K562 (cell line): ENCODE data around the gene CACNA1C. TPM values are rescaled to one million over a fixed set of nuclear protein-coding genes. Genes with fewer than 3 reads are reported as not detected.

ENCODE experiments used
- ATAC-seq: fragments of 200-7000 bp; cut with Tn5 transposase; 3 replicates; pipeline ENCODE4 v1.9.1; 2020; ENCODE audit warnings: moderate library complexity
- BruUV-seq: library from RNA; stranded (reverse); fragments of 400-500 nt; replicated peaks from 2 replicates; lab custom pipeline; 2021; lab: Mats Ljungman, UMichigan
- CTCF ChIA-PET: fragments of 300-600 bp; formaldehyde crosslinking; extraction: SDS; loops from one replicate; lab custom pipeline; 2021; ENCODE audit warnings: low intra/inter-chr PET ratio; lab: Yijun Ruan, JAX
- POLR2A ChIA-PET: fragments of 300-600, 350-650 bp; sonication (Branson Sonifier 250); formaldehyde crosslinking; extraction: SDS; loops from one replicate; lab custom pipeline; 2021; ENCODE audit warnings: antibody characterized with exemption, inconsistent platforms; lab: Yijun Ruan, JAX
- DNase-seq, 4 experiments: peaks; one replicate each; pipeline versions ENCODE4 v3.0.0 to v3.0.0-alpha.2; 2011 to 2018; ENCODE audit warnings: low spot score in 3 of 4, mixed read lengths in 3 of 4; ENCODE audit errors: extremely low read depth in 1 of 4
- FAIRE-seq: peaks from 2 replicates; lab custom pipeline; 2011; peaks lifted over from hg19 to GRCh38; lab: Jason Lieb, UNC
- H2AFZ ChIP-seq: 2 replicates; pipeline ENCODE4 v1.6.0; 2011; ENCODE audit warnings: low read depth, low read length, control low read depth, inconsistent platforms
- H3K27ac ChIP-seq: fragments of 200-600 bp; 3 replicates; pipeline ENCODE4 v1.8.0; 2011; ENCODE audit warnings: low read depth, mild to moderate bottlenecking, control low read depth, inconsistent platforms, low read length, moderate library complexity, mixed read lengths; ENCODE audit errors: extremely low read depth
- H3K27me3 ChIP-seq, 2 experiments: fragments of 300-600 bp in 1 of 2; 2 replicates in 1 of 2; 3 replicates in 1 of 2; pipeline versions ENCODE4 v1.6.0 to v1.8.0; 2011; ENCODE audit warnings: inconsistent platforms in 2 of 2, low read length in 2 of 2, mild to moderate bottlenecking in 1 of 2, mixed read lengths in 1 of 2, moderate library complexity in 1 of 2; ENCODE audit not compliant: control insufficient read depth in 2 of 2, insufficient read depth in 2 of 2
- H3K36me3 ChIP-seq: fragments of 300-600 bp; 3 replicates; pipeline ENCODE4 v1.8.0; 2011; ENCODE audit warnings: mild to moderate bottlenecking, low read length, inconsistent platforms; ENCODE audit not compliant: control insufficient read depth, insufficient read depth
- H3K4me1 ChIP-seq, 2 experiments: fragments of 200-600 bp in 1 of 2; replicated peaks in 1 of 2; 2 replicates in 1 of 2; 3 replicates in 1 of 2; pipeline versions ENCODE4 v1.5.1 to v1.8.0; 2011; ENCODE audit warnings: inconsistent platforms in 2 of 2, low read length in 2 of 2, mild to moderate bottlenecking in 1 of 2, mixed read lengths in 1 of 2, moderate library complexity in 1 of 2; ENCODE audit not compliant: control insufficient read depth in 2 of 2, insufficient read depth in 2 of 2
- H3K4me2 ChIP-seq: 2 replicates; pipeline ENCODE4 v1.6.1; 2011; ENCODE audit warnings: low read length, control low read depth, inconsistent platforms, mixed read lengths; ENCODE audit not compliant: insufficient read depth
- H3K4me3 ChIP-seq: fragments of 200-600 bp; sonication (generic), shearing (Covaris generic); 2 replicates; pipeline ENCODE4 v1.5.1; 2016; ENCODE audit warnings: control low read depth, inconsistent platforms
- H3K79me2 ChIP-seq: fragments of 200-600 bp; 3 replicates; pipeline ENCODE4 v1.8.0; 2011; ENCODE audit warnings: low read length, inconsistent platforms; ENCODE audit not compliant: control insufficient read depth, insufficient read depth
- H3K9ac ChIP-seq, 2 experiments: 2 replicates each; pipeline versions ENCODE4 v1.6.0 to v1.6.1; 2011; ENCODE audit warnings: low read depth in 2 of 2, low read length in 2 of 2, control low read depth in 1 of 2, inconsistent platforms in 1 of 2, mild to moderate bottlenecking in 1 of 2, mixed read lengths in 1 of 2; ENCODE audit not compliant: insufficient read depth in 1 of 2
- H3K9me1 ChIP-seq: one replicate; pipeline ENCODE4 v1.6.0; 2011; ENCODE audit warnings: inconsistent platforms, mild to moderate bottlenecking, low read length, moderate library complexity; ENCODE audit not compliant: control insufficient read depth, insufficient read depth
- H3K9me3 ChIP-seq: replicated peaks from 2 replicates; pipeline ENCODE4 v1.5.1; 2011; ENCODE audit warnings: low read depth, low read length, inconsistent platforms; ENCODE audit not compliant: control insufficient read depth, insufficient read depth
- H4K20me1 ChIP-seq: replicated peaks from 2 replicates; pipeline ENCODE4 v1.6.1; 2011; ENCODE audit warnings: low read length, inconsistent platforms, mixed read lengths; ENCODE audit not compliant: control insufficient read depth, insufficient read depth
- GABPB2 ChIP-seq: fragments of 250-450 bp; sonication (Bioruptor Pico); conservative IDR thresholded peaks from 2 replicates; pipeline ENCODE4 v1.5.1; 2021; ENCODE audit warnings: mild to moderate bottlenecking
- HNRNPH1 ChIP-seq: fragments of 200-400 bp; formaldehyde crosslinking; optimal IDR thresholded peaks from 2 replicates; pipeline ENCODE3; 2017; ENCODE audit warnings: low read depth, mild to moderate bottlenecking, low read length, moderate library complexity
- MTF1 ChIP-seq: fragments of 250-450 bp; sonication (Bioruptor Pico); IDR thresholded peaks from 2 replicates; pipeline ENCODE4 v1.9.0; 2021; ENCODE audit warnings: moderate library complexity, mild to moderate bottlenecking, inconsistent platforms, borderline replicate concordance
- NR3C1 ChIP-seq: sonication (generic); formaldehyde crosslinking; IDR thresholded peaks from 2 replicates; pipeline ENCODE4 v1.8.1; 2022; ENCODE audit warnings: missing genetic modification reagents
- NR4A1 ChIP-seq, 2 experiments: fragments of 250-450 bp in 1 of 2; fragments of 450-650 bp in 1 of 2; sonication (Bioruptor Pico) in 1 of 2; IDR thresholded peaks; 2 replicates each; pipeline versions ENCODE4 v1.4.0 to v1.6.1; 2016 to 2020; ENCODE audit warnings: mild to moderate bottlenecking in 2 of 2, missing compliant biosample characterization in 1 of 2, missing genetic modification characterization in 1 of 2, moderate library complexity in 1 of 2
- NUFIP1 ChIP-seq: fragments of 450-650 bp; IDR thresholded peaks from 2 replicates; pipeline ENCODE4 v1.6.1; 2018; ENCODE audit not compliant: partially characterized antibody
- PHF20 ChIP-seq: fragments of 450-650 bp; IDR thresholded peaks from 2 replicates; pipeline ENCODE4 v1.6.1; 2018; ENCODE audit not compliant: partially characterized antibody
- PHF21A ChIP-seq: fragments of 450-650 bp; IDR thresholded peaks from 2 replicates; pipeline ENCODE4 v1.6.1; 2017; ENCODE audit warnings: low read depth, borderline replicate concordance
- RFX1 ChIP-seq: fragments of 450-650 bp; IDR thresholded peaks from 2 replicates; pipeline ENCODE4 v1.6.1; 2016; ENCODE audit warnings: mild to moderate bottlenecking, moderate library complexity
- SMAD3 ChIP-seq: fragments of 450-650 bp; formaldehyde crosslinking; conservative IDR thresholded peaks from 2 replicates; pipeline ENCODE4 v1.4.0; 2020; ENCODE audit warnings: mild to moderate bottlenecking
- SNIP1 ChIP-seq: fragments of 450-650 bp; IDR thresholded peaks from 2 replicates; pipeline ENCODE4 v1.7.1; 2017; ENCODE audit warnings: low read depth, mild to moderate bottlenecking
- TEAD4 ChIP-seq, 2 experiments: sonication (generic) in 1 of 2; formaldehyde crosslinking in 1 of 2; IDR thresholded peaks; 2 replicates each; pipeline versions ENCODE4 v1.6.1 to v1.8.0; 2012 to 2022; ENCODE audit warnings: borderline replicate concordance in 1 of 2, inconsistent platforms in 1 of 2, low read length in 1 of 2, mild to moderate bottlenecking in 1 of 2, missing genetic modification reagents in 1 of 2
- TSC22D4 ChIP-seq: fragments of 450-650 bp; IDR thresholded peaks from 2 replicates; pipeline ENCODE4 v1.6.1; 2016; ENCODE audit warnings: missing genetic modification characterization, missing biosample characterization, control low read depth
- ZNF175 ChIP-seq: fragments of 200-800 bp; sonication (Bioruptor generic); IDR thresholded peaks from 2 replicates; pipeline ENCODE4 v1.6.1; 2016; ENCODE audit warnings: low read depth, mild to moderate bottlenecking, missing genetic modification characterization, missing compliant biosample characterization
- WGBS: fragments of 100-300 bp; shearing (Covaris generic); methylation state at CpG from one replicate; pipeline ENCODE4 v1.1.6; 2016; ENCODE audit warnings: low coverage, mixed read lengths; ENCODE audit not compliant: insufficient coverage; ENCODE audit errors: missing lambda C conversion rate; 5-methylcytosine and 5-hydroxymethylcytosine counted together
- in situ Hi-C: fragments of 300-500 bp; cut with MboI; formaldehyde crosslinking; loops from 4 replicates; pipeline ENCODE4 v1.15.0; 2018; ENCODE audit warnings: inconsistent platforms, mixed read lengths
- intact Hi-C: fragments of 100-400 bp; cut with micrococcal nuclease; formaldehyde crosslinking; loops from 2 replicates; pipeline ENCODE4 v1.14.2; 2022
- polyA plus RNA-seq, 8 experiments: library from polyadenylated mRNA; depleted of rRNA in 4 of 8; stranded (reverse) in 5 of 8; unstranded in 3 of 8; fragments of >200 nt; fragmentation: Nextera tagmentation in 2 of 8; fragmentation: Illumina TruSeq in 1 of 8; extraction: Ambion mirVana in 2 of 8; extraction: Trizol in 1 of 8; gene quantifications; 2 replicates each; pipeline versions ENCODE4 v1.2.1 to v1.2.3, GENCODE V29; 2011 to 2014; ENCODE audit warnings: inconsistent platforms in 1 of 8, missing spikeins in 1 of 8
- total RNA-seq, 7 experiments: library from RNA; depleted of rRNA in 6 of 7; stranded (reverse); fragments of >200 nt in 6 of 7; fragmentation: Illumina TruSeq in 2 of 7; extraction: Trizol in 2 of 7; gene quantifications; 2 replicates each; pipeline versions ENCODE4 v1.2.1 to v1.2.3, GENCODE V29; 2011 to 2021; ENCODE audit warnings: low replicate concordance in 1 of 7
- TF ChIP-seq, protein P1 (sequence below): IDR thresholded peaks from 3 replicates; pipeline ENCODE4 v1.6.1; 2011; ENCODE audit warnings: borderline replicate concordance, mild to moderate bottlenecking; ENCODE audit not compliant: insufficient read length, insufficient read depth
- TF ChIP-seq, protein P2 (sequence below): sonication (generic); formaldehyde crosslinking; IDR thresholded peaks from 2 replicates; pipeline ENCODE4 v1.8.1; 2023; ENCODE audit warnings: mild to moderate bottlenecking, missing genetic modification reagents
- TF ChIP-seq, protein P3 (sequence below): sonication (generic); formaldehyde crosslinking; IDR thresholded peaks from 2 replicates; pipeline ENCODE4 v1.9.0; 2022; ENCODE audit warnings: mild to moderate bottlenecking, missing genetic modification reagents

Gene CACNA1C
- total and polyA plus RNA-seq, 9 of the 15 experiments (the other 6 are each of a cell fraction or from before 2014, with no cell fraction given): not detected

DNA sequence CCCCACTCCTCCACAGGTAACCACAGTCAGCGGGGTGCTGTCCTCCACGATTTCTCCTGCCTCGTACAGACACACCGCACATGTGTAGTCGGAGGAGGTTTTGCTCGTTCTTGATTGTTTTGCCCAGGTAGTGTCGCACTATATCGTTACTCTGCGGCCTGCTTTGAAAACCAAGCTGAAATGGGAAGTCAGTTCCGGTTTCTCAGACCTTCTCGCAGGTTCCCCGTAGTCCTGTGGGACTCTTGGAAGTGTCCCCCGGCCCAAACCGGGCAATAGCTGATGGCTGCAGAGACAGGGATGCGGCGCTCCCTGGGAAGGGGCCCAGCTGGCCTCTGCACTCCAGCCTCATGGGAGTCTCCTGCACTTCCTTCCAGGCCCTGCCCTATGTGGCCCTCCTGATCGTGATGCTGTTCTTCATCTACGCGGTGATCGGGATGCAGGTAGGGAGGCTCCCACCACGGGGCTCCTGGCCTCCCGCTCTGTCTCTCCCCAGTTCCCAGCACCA, 600.7 kb downstream of the CACNA1C start:
- H2AFZ ChIP-seq: no peak overlapping the region
- H3K4me1 ChIP-seq: peaks cover 0 to 6% of the 10 kb centered on the region in 2 experiments; a peak in 1 of 5 replicates
- WGBS: 1% methylated on average over 9 of the region's 22 CpGs
- ChIA-PET CTCF (no interaction called here), POLR2A (interaction anchor here (1.3 kb wide), 1 partner anchor 159 kb away, joined by 4 read pairs; the partner anchor contains the start of gene ITFG2)
- in situ Hi-C loops: no loop called here
- H3K27me3 ChIP-seq: peaks cover 4 to 53% of the 10 kb centered on the region in 2 experiments; a peak in 4 of 5 replicates
- no peaks in the 10 kb centered on the region for H3K79me2 ChIP-seq
- no peak overlapping the region for H3K27ac ChIP-seq
- DNase-seq (no peak), FAIRE-seq (no peak)
- no TSS peak for BruUV-seq
- H3K9me3 ChIP-seq: no peaks in the 10 kb centered on the region
- TF ChIP-seq TSC22D4 (no peak), NR4A1 (CRISPR knock-in tag; IDR thresholded peaks at IDR 0.05) (no peak), NR4A1 (tag; IDR thresholded peaks at IDR 0.05) (no peak), NR3C1 (CRISPR knock-in tag) (no peak), SNIP1 (no peak), SMAD3 (CRISPR knock-in tag) (no peak), TEAD4 (IDR thresholded peaks at IDR 0.05; ENCODE audit: low read length) (no peak), TEAD4 (CRISPR knock-in tag; IDR thresholded peaks at IDR 0.05; ENCODE audit: borderline replicate concordance) (no peak), PHF21A (no peak), GABPB2 (CRISPR knock-in tag) (no peak), MTF1 (CRISPR knock-in tag) (no peak), RFX1 (no peak), PHF20 (no peak), ZNF175 (no peak), HNRNPH1 (no peak), NUFIP1 (no peak)
- TF ChIP-seq, protein P1, sequence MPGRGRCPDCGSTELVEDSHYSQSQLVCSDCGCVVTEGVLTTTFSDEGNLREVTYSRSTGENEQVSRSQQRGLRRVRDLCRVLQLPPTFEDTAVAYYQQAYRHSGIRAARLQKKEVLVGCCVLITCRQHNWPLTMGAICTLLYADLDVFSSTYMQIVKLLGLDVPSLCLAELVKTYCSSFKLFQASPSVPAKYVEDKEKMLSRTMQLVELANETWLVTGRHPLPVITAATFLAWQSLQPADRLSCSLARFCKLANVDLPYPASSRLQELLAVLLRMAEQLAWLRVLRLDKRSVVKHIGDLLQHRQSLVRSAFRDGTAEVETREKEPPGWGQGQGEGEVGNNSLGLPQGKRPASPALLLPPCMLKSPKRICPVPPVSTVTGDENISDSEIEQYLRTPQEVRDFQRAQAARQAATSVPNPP: no peak
- TF ChIP-seq, protein P2, sequence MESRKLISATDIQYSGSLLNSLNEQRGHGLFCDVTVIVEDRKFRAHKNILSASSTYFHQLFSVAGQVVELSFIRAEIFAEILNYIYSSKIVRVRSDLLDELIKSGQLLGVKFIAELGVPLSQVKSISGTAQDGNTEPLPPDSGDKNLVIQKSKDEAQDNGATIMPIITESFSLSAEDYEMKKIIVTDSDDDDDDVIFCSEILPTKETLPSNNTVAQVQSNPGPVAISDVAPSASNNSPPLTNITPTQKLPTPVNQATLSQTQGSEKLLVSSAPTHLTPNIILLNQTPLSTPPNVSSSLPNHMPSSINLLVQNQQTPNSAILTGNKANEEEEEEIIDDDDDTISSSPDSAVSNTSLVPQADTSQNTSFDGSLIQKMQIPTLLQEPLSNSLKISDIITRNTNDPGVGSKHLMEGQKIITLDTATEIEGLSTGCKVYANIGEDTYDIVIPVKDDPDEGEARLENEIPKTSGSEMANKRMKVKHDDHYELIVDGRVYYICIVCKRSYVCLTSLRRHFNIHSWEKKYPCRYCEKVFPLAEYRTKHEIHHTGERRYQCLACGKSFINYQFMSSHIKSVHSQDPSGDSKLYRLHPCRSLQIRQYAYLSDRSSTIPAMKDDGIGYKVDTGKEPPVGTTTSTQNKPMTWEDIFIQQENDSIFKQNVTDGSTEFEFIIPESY: no peak
- TF ChIP-seq, protein P3, sequence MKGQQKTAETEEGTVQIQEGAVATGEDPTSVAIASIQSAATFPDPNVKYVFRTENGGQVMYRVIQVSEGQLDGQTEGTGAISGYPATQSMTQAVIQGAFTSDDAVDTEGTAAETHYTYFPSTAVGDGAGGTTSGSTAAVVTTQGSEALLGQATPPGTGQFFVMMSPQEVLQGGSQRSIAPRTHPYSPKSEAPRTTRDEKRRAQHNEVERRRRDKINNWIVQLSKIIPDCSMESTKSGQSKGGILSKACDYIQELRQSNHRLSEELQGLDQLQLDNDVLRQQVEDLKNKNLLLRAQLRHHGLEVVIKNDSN (CRISPR knock-in tag): no peak
- TF ChIP-seq, all 486 proteins: peak for 0
- ATAC-seq: no peak
- H3K4me3 ChIP-seq: no peak overlapping the region
- no peaks in the 10 kb centered on the region for H4K20me1 ChIP-seq
- H3K4me2 ChIP-seq: no peak overlapping the region
- H3K9me1 ChIP-seq: no peaks in the 10 kb centered on the region
- no peaks in the 10 kb centered on the region for H3K36me3 ChIP-seq
- intact Hi-C loops: no loop called here
- H3K9ac ChIP-seq: no peak overlapping the region
